ENCODE data around the gene MT1M. TPM values are rescaled to one million over a fixed set of nuclear protein-coding genes. Genes with fewer than 3 reads are reported as not detected.

MT1M gene
- total and polyA plus RNA-seq, 2 of the 8 experiments (the other 6 are each of a cell fraction or from before 2014, with no cell fraction given), result 2.1 TPM; not detected in 1

DNA sequence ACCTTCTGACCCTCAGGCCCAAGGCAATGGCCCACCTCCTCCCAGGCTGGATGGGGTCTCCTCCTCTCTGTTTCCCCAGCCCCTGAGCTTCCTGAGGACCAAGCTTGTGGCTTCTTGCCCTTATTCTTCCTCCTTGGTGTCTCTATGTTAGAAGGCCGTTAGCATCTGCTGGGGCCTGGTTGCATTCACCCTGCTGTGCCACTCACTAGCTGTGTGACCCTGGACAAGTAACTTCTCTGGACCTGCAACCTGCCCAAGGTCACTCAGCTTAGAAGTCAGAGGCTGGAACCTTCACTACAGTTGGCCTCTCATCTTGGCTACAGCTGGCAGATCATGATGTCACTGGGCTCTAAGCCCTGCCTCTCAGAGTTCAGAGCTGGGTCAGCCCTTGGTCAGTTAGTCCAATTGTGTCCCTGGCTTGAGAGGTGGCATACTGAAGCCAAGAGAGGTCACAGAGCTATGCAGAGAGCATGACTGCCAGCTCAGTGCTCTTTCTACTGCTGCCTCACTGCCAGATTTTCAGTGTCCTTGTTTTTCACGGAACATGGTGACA lies 21.1 kb upstream of the MT1M start (continued):
- TF ChIP-seq CBX5 (IDR thresholded peaks at IDR 0.05; ENCODE audit: low read depth, low read length), result no peak
- no peak for TF ChIP-seq FOSL1 (IDR thresholded peaks at IDR 0.05; ENCODE audit: insufficient read depth, low read depth, low read length)
- TF ChIP-seq BRCA1 (IDR thresholded peaks at IDR 0.05; ENCODE audit: low read depth, low read length), result no peak
- no peak for TF ChIP-seq BACH1 (IDR thresholded peaks at IDR 0.05; ENCODE audit: low read length)
- no peak for TF ChIP-seq POLR2A (IDR thresholded peaks at IDR 0.05; ENCODE audit: control extremely low read depth in 1 of 2, low read depth in 2 of 2, low read length in 2 of 2)
- no peak for TF ChIP-seq GTF2F1 (IDR thresholded peaks at IDR 0.05; ENCODE audit: borderline replicate concordance, low read depth, low read length)
- no peak for TF ChIP-seq CHD2 (IDR thresholded peaks at IDR 0.05; ENCODE audit: low read length)
- TF ChIP-seq CTBP2 (IDR thresholded peaks at IDR 0.05; ENCODE audit: borderline replicate concordance, insufficient read depth, insufficient read length, low read length), result no peak
- TF ChIP-seq CEBPB (IDR thresholded peaks at IDR 0.05; ENCODE audit: low read depth, low read length), result no peak
- TF ChIP-seq BCL11A (IDR thresholded peaks at IDR 0.05; ENCODE audit: low read depth in 2 of 2, low read length in 2 of 2), result no peak
- TF ChIP-seq CHD1 (IDR thresholded peaks at IDR 0.05; ENCODE audit: low read depth, low read length), result no peak

Measured in H1 (cell line).